Breast epithelium (tissue), 3 donors: ENCODE measurements around the gene CDCP2.

Source experiments
- CTCF ChIP-seq, 3 donors: fragments of 450-650 bp; IDR thresholded peaks; one replicate each; pipeline ENCODE4 v1.5.1; 2016 to 2017; ENCODE audit warnings: antibody characterized with exemption in 3 of 3, mild to moderate bottlenecking in 3 of 3, moderate library complexity in 3 of 3
- POLR2A ChIP-seq: fragments of 450-650 bp; IDR thresholded peaks from one replicate; pipeline ENCODE4 v1.6.1; 2016; ENCODE audit warnings: antibody characterized with exemption, mild to moderate bottlenecking, moderate library complexity
- POLR2AphosphoS5 ChIP-seq, 3 donors: sonication (generic); formaldehyde crosslinking; IDR thresholded peaks; one replicate each; pipeline ENCODE4 v1.6.1; 2017; ENCODE audit warnings: antibody characterized with exemption in 3 of 3

GRCh38 chr1:54086754-54087153, 66.0 kb downstream of the CDCP2 start:
- TF ChIP-seq CTCF (IDR thresholded peaks at IDR 0.05) (no peak), POLR2AphosphoS5 (IDR thresholded peaks at IDR 0.05) (no peak), POLR2A (no peak)
